Stomach (tissue), 9 donors: Measurements from ENCODE around the gene UBAP2L. TPM values are rescaled to one million over a fixed set of nuclear protein-coding genes. Genes with fewer than 3 reads are reported as not detected.

Experiments
- DNase-seq, 2 donors: peaks; one replicate each; pipeline versions ENCODE4 v3.0.0 to v3.0.0-alpha.2; 2013 to 2019
- H3K27ac ChIP-seq, 5 donors: fragments of 200-600 bp in 4 of 5; sonication (generic) in 4 of 5; one replicate each; pipeline ENCODE4 v1.5.1; 2013 to 2019; ENCODE audit warnings: mild to moderate bottlenecking in 1 of 5, moderate library complexity in 1 of 5
- H3K27me3 ChIP-seq, 3 donors: fragments of 200-600 bp; sonication (generic); one replicate each; pipeline ENCODE4 v1.5.1; 2017 to 2019; ENCODE audit warnings: mixed run types in 1 of 3
- H3K36me3 ChIP-seq, 4 donors: fragments of 200-600 bp; sonication (generic); 1 replicate in 3 of 4; 2 replicates in 1 of 4; pipeline ENCODE4 v1.5.1; 2016 to 2019
- H3K4me1 ChIP-seq, 4 donors: fragments of 200-600 bp; sonication (generic); one replicate each; pipeline ENCODE4 v1.5.1; 2016 to 2019
- H3K4me3 ChIP-seq, 4 donors: fragments of 200-600 bp; sonication (generic) in 3 of 4; one replicate each; pipeline ENCODE4 v1.5.1; 2016 to 2019; ENCODE audit warnings: mild to moderate bottlenecking in 1 of 4
- H3K9me3 ChIP-seq, 4 donors: fragments of 200-600 bp; sonication (generic); one replicate each; pipeline ENCODE4 v1.5.1; 2016 to 2019
- EP300 ChIP-seq: sonication (generic); formaldehyde crosslinking; IDR thresholded peaks from one replicate; pipeline ENCODE4 v1.6.1; 2017; ENCODE audit warnings: antibody characterized with exemption
- POLR2A ChIP-seq, 4 donors: fragments of 450-650 bp; IDR thresholded peaks; one replicate each; pipeline ENCODE4 v1.6.1; 2016; ENCODE audit warnings: antibody characterized with exemption in 4 of 4, control low read depth in 2 of 4, mild to moderate bottlenecking in 1 of 4, moderate library complexity in 1 of 4
- POLR2AphosphoS5 ChIP-seq, 3 donors: sonication (generic); formaldehyde crosslinking; IDR thresholded peaks; one replicate each; pipeline ENCODE4 v1.6.1; 2016; ENCODE audit warnings: antibody characterized with exemption in 3 of 3
- WGBS, 5 donors: extraction: QIAGEN DNeasy Blood & Tissue Kit in 3 of 5; methylation state at CpG; one replicate each; pipeline versions ENCODE4 v1.1.5 to v1.1.7; 2013 to 2018; 5-methylcytosine and 5-hydroxymethylcytosine counted together
- intact Hi-C: fragments of 100-400 bp; cut with DNase I; formaldehyde crosslinking; loops from one replicate; pipeline ENCODE4 v1.15.1; 2023; ENCODE audit warnings: low total_unique reads
- polyA plus RNA-seq, 3 donors: library from polyadenylated mRNA; stranded (reverse); fragments of 200-250 nt; gene quantifications; one replicate each; pipeline ENCODE4 v1.2.3, GENCODE V29; 2013
- total RNA-seq, 5 donors: library from RNA; depleted of rRNA; stranded (reverse); fragments of >200 nt; gene quantifications; one replicate each; pipeline versions ENCODE4 v1.1.0 to v1.2.3, GENCODE V29; 2014 to 2016
- TF ChIP-seq, protein P1 (sequence below), 7 experiments: fragments of 450-650 bp in 4 of 7; fragments of 200-600 bp in 3 of 7; sonication (generic) in 3 of 7; IDR thresholded peaks; one replicate each; pipeline ENCODE4 v1.5.1; 2016 to 2019; ENCODE audit warnings: antibody characterized with exemption in 7 of 7, control low read depth in 2 of 7, mild to moderate bottlenecking in 1 of 7
- donor health status: healthy with polysubstance abuse.
- donor health status: Bipolar disorder and iron deficiency.
- donor health status: healthy.

UBAP2L gene
- total and polyA plus RNA-seq, 8 donors: 25.2 to 109 (median 53.6) TPM

- no peak for TF ChIP-seq POLR2A (IDR thresholded peaks at IDR 0.05)
- TF ChIP-seq, protein P1, sequence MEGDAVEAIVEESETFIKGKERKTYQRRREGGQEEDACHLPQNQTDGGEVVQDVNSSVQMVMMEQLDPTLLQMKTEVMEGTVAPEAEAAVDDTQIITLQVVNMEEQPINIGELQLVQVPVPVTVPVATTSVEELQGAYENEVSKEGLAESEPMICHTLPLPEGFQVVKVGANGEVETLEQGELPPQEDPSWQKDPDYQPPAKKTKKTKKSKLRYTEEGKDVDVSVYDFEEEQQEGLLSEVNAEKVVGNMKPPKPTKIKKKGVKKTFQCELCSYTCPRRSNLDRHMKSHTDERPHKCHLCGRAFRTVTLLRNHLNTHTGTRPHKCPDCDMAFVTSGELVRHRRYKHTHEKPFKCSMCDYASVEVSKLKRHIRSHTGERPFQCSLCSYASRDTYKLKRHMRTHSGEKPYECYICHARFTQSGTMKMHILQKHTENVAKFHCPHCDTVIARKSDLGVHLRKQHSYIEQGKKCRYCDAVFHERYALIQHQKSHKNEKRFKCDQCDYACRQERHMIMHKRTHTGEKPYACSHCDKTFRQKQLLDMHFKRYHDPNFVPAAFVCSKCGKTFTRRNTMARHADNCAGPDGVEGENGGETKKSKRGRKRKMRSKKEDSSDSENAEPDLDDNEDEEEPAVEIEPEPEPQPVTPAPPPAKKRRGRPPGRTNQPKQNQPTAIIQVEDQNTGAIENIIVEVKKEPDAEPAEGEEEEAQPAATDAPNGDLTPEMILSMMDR (IDR thresholded peaks at IDR 0.05): no peak
- peak in 2 of 3 donors; percentile 79 to 82 for TF ChIP-seq POLR2AphosphoS5 (IDR thresholded peaks at IDR 0.05)
- TF ChIP-seq EP300: no peak
- intact Hi-C loops: no loop called here
- peaks cover 64 to 79% (median 73%) of the 10 kb centered on the region in 4 donors for H3K4me1 ChIP-seq
- H3K27me3 ChIP-seq: no peaks in the 10 kb centered on the region
- H3K27ac ChIP-seq: peak overlapping the region; percentile 77 to 99 (median 97)
- peaks cover 18 to 36% (median 20%) of the 10 kb centered on the region in 4 donors for H3K36me3 ChIP-seq
- peak overlapping the region in 3 of 4 donors; percentile 5 to 99 (median 86) for H3K4me3 ChIP-seq
- peak; percentile 51 to 82 for DNase-seq
- H3K9me3 ChIP-seq: no peaks in the 10 kb centered on the region
- WGBS, 5 donors: 40 to 54% (median 49%) methylated on average over 10 of the region's 10 CpGs
Observed at GRCh38 chr1:154178911-154179811, 41.6 kb upstream of the UBAP2L start.

DNA sequence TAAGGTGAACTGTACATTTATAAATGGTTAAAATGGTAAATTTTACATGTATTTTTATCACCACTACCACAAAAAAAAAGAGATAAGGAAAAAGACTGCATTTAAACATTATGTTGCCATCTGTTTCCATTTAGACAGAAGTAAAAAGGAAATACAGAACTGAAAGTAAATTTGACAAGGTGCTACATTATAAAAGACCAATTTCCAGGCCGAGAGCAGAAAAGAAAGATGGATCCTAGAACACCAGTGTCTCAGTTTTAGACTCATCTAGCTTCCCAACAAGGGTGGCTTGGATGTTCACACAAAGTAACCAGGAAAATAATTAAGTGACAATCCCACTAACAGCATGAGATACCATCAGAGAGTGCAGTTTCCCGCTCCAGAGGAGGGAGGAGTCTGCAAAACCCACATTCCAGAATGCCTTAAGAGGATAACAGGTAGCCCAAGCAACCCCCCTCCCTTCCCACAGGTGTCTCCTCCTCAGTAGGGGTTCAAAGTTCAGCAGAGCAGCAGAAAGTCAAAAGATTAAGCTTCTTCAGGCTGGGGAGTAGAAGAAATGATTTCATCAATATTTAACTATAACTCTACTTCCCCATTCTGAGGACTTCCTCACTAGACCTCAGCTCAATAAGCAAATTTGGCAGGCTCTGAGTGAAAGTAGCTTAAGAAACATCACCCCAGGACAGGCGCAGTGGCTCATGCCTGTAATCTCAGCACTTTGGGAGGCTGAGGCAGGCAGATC is 40.6 kb upstream of the UBAP2L start:
- Histone ChIP-seq H3K36me3 (peaks cover 10 to 27% (median 11%) of the 10 kb centered on the region in 4 donors), H3K4me1 (peaks cover 64 to 79% (median 73%) of the 10 kb centered on the region in 4 donors), H3K9me3 (no peaks in the 10 kb centered on the region), H3K4me3 (peak overlapping the region in 2 of 4 donors; percentile 86 to 99), H3K27me3 (no peaks in the 10 kb centered on the region), H3K27ac (peak overlapping the region; percentile 51 to 99 (median 97))
- DNase-seq: no peak
- TF ChIP-seq POLR2A (IDR thresholded peaks at IDR 0.05) (no peak), EP300 (no peak), POLR2AphosphoS5 (IDR thresholded peaks at IDR 0.05) (no peak)
- TF ChIP-seq, protein P1 (IDR thresholded peaks at IDR 0.05): no peak
- 49 to 59% (median 52%) methylated on average over 3 of the region's 3 CpGs for WGBS, 5 donors
- intact Hi-C loops: no loop called here

GRCh38 chr1:154181944-154182343 is 38.8 kb upstream of the UBAP2L start:
- no peaks in the 10 kb centered on the region for H3K9me3 ChIP-seq
- intact Hi-C loops: no loop called here
- peaks cover 0 to 15% (median 2%) of the 10 kb centered on the region in 4 donors for H3K36me3 ChIP-seq
- peak overlapping the region; percentile 87 to 99 (median 97) for H3K27ac ChIP-seq
- DNase-seq: no peak
- peak overlapping the region; percentile 82 to 99 (median 86) for H3K4me3 ChIP-seq
- H3K27me3 ChIP-seq: no peaks in the 10 kb centered on the region
- 0 to 2% (median 1%) methylated on average over 3 to 6 of the region's 6 CpGs for WGBS, 5 donors
- H3K4me1 ChIP-seq: peaks cover 52 to 70% (median 65%) of the 10 kb centered on the region in 4 donors
- TF ChIP-seq, protein P1 (IDR thresholded peaks at IDR 0.05): no peak
- no peak for TF ChIP-seq POLR2AphosphoS5 (IDR thresholded peaks at IDR 0.05)
- TF ChIP-seq EP300: no peak
- no peak for TF ChIP-seq POLR2A (IDR thresholded peaks at IDR 0.05)
